Hepatocyte (in vitro differentiated cells): ENCODE results near the gene TEAD3.

Source experiments
- CTCF ChIP-seq: fragments of 200-600 bp; sonication (generic); IDR thresholded peaks from 2 replicates; pipeline ENCODE4 v1.5.1; 2016; ENCODE audit warnings: antibody characterized with exemption, mild to moderate bottlenecking; ENCODE audit not compliant: poor library complexity
- EZH2 ChIP-seq: fragments of 200-600 bp; sonication (generic); IDR thresholded peaks from 2 replicates; pipeline ENCODE4 v1.6.1; 2016; ENCODE audit warnings: antibody characterized with exemption, mild to moderate bottlenecking, borderline replicate concordance
- EZH2phosphoT487 ChIP-seq: fragments of 200-600 bp; sonication (generic); IDR thresholded peaks from one replicate; pipeline ENCODE4 v1.6.1; 2018; ENCODE audit warnings: antibody characterized with exemption, mild to moderate bottlenecking, low read depth, moderate library complexity; ENCODE audit not compliant: unreplicated experiment, severe bottlenecking

GRCh38 chr6:35426074-35426473, 70.8 kb downstream of the TEAD3 start:
- TF ChIP-seq CTCF (no peak), EZH2 (no peak), EZH2phosphoT487 (no peak)
